ENCODE measurements around the gene COL20A1.

GRCh38 chr20:63246490-63247288 lies 46.3 kb upstream of the COL20A1 start:
- TF ChIP-seq, protein P1, sequence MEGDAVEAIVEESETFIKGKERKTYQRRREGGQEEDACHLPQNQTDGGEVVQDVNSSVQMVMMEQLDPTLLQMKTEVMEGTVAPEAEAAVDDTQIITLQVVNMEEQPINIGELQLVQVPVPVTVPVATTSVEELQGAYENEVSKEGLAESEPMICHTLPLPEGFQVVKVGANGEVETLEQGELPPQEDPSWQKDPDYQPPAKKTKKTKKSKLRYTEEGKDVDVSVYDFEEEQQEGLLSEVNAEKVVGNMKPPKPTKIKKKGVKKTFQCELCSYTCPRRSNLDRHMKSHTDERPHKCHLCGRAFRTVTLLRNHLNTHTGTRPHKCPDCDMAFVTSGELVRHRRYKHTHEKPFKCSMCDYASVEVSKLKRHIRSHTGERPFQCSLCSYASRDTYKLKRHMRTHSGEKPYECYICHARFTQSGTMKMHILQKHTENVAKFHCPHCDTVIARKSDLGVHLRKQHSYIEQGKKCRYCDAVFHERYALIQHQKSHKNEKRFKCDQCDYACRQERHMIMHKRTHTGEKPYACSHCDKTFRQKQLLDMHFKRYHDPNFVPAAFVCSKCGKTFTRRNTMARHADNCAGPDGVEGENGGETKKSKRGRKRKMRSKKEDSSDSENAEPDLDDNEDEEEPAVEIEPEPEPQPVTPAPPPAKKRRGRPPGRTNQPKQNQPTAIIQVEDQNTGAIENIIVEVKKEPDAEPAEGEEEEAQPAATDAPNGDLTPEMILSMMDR (IDR thresholded peaks at IDR 0.05) = no peak
- TF ChIP-seq POLR2A (IDR thresholded peaks at IDR 0.05) = no peak

Measured in right lobe of liver (tissue), 4 donors.